Activated T-cell treated with anti-CD3 and anti-CD28 coated beads, Interleukin-2, amount 50 U/mL, for 72 hours (primary cell): ENCODE measurements around the gene CREB3. TPM values are rescaled to one million over a fixed set of nuclear protein-coding genes. Genes with fewer than 3 reads are reported as not detected.

Experiments used
- ATAC-seq, 2 donors: fragments of 150-1000 bp; cut with Tn5 transposase; replicated peaks in 1 of 2; 2 replicates each; pipeline ENCODE4 v1.10.0; 2021; ENCODE audit warnings: moderate library complexity in 2 of 2, mild to moderate bottlenecking in 1 of 2
- DNase-seq, 2 donors: peaks; one replicate each; pipeline ENCODE4 v3.0.0; 2021 to 2022; ENCODE audit warnings: mixed read lengths in 1 of 2
- H3K27ac Mint-ChIP-seq: one replicate; pipeline ENCODE4 v1.8.0; 2022; ENCODE audit warnings: mild to moderate bottlenecking, moderate library complexity, mixed read lengths
- H3K27me3 Mint-ChIP-seq: one replicate; pipeline ENCODE4 v1.8.0; 2022; ENCODE audit warnings: low read depth, mixed read lengths
- H3K36me3 Mint-ChIP-seq, 2 donors: one replicate each; pipeline ENCODE4 v1.8.0; 2022; ENCODE audit warnings: mixed read lengths in 2 of 2, mild to moderate bottlenecking in 1 of 2; ENCODE audit not compliant: insufficient read depth in 2 of 2
- H3K4me1 Mint-ChIP-seq: one replicate; pipeline ENCODE4 v1.8.0; 2022; ENCODE audit warnings: low read depth, mixed read lengths
- H3K4me3 Mint-ChIP-seq, 2 donors: one replicate each; pipeline ENCODE4 v1.8.0; 2022; ENCODE audit warnings: mild to moderate bottlenecking in 2 of 2, mixed read lengths in 2 of 2, moderate library complexity in 2 of 2
- H3K9me3 Mint-ChIP-seq, 2 donors: one replicate each; pipeline ENCODE4 v1.8.0; 2022; ENCODE audit warnings: mixed read lengths in 2 of 2
- total RNA-seq, 2 donors: library from RNA; stranded (reverse); gene quantifications; one replicate each; pipeline ENCODE4 v1.2.3, GENCODE V29; 2022

Gene CREB3
- total RNA-seq, 2 donors from 2014 or later, result 30.7 to 33.1 TPM

GRCh38 chr9:35691334-35691650 lies 41.2 kb upstream of the CREB3 start:
- Mint-ChIP-seq H3K27ac (peak overlapping the region; percentile 67), H3K36me3 (no peaks in the 10 kb centered on the region), H3K4me3 (peak overlapping the region; percentile 81 to 87), H3K9me3 (no peaks in the 10 kb centered on the region), H3K27me3 (no peaks in the 10 kb centered on the region), H3K4me1 (peaks cover 35% of the 10 kb centered on the region)
- ATAC-seq, result peak in 1 of 2 donors; percentile 3
- no peak for DNase-seq

DNA sequence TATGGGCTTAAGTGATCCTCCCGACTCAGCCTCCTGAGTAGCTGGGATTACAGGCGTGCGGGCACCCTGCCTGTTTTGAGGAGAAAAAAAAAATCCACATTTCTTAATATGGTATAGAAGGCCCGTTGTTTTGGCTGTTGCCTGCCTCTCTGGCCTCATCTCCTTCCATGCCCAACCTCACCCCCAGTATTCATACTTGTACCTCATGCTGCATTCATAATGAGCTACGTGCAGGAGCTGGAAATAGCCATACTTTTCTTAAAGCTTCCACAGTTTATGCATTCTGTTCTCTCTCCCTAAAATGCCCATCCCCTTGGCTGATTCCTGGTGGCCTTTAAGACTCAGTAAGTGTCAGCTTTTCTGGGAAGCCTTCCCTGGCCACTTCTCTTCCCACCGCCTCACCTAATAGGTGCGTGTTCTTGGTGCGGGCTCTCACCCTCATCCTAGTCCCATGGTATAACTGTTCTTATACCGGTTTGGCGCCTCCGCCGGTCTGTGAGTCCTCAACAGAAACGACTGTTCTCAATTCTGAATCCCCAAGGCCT lies 40.6 kb upstream of the CREB3 start:
- H3K9me3 Mint-ChIP-seq, result no peaks in the 10 kb centered on the region
- ATAC-seq (no peak), DNase-seq (no peak)
- peaks cover 39% of the 10 kb centered on the region for H3K4me1 Mint-ChIP-seq
- no peaks in the 10 kb centered on the region for H3K27me3 Mint-ChIP-seq
- peak overlapping the region; percentile 24 for H3K27ac Mint-ChIP-seq
- peak overlapping the region; percentile 81 to 87 for H3K4me3 Mint-ChIP-seq
- no peaks in the 10 kb centered on the region for H3K36me3 Mint-ChIP-seq

- Mint-ChIP-seq H3K9me3 (no peaks in the 10 kb centered on the region), H3K27ac (no peak overlapping the region), H3K4me1 (peaks cover 19% of the 10 kb centered on the region), H3K36me3 (peaks cover 4 to 5% of the 10 kb centered on the region in 2 donors), H3K4me3 (no peak overlapping the region), H3K27me3 (no peaks in the 10 kb centered on the region)
- no peak for ATAC-seq
- no peak for DNase-seq
These were observed 36.5 kb upstream of the CREB3 start for GRCh38 chr9:35695943-35696401.

- Mint-ChIP-seq H3K9me3 (no peaks in the 10 kb centered on the region), H3K4me3 (no peak overlapping the region), H3K36me3 (peaks cover 4 to 5% of the 10 kb centered on the region in 2 donors), H3K4me1 (peaks cover 12% of the 10 kb centered on the region), H3K27ac (peak overlapping the region; percentile 9), H3K27me3 (no peaks in the 10 kb centered on the region)
- peak; percentile 59 to 65 for DNase-seq
- ATAC-seq, result peak; percentile 76 to 82
These were observed 35.8 kb upstream of the CREB3 start for GRCh38 chr9:35696520-35697215.

DNA sequence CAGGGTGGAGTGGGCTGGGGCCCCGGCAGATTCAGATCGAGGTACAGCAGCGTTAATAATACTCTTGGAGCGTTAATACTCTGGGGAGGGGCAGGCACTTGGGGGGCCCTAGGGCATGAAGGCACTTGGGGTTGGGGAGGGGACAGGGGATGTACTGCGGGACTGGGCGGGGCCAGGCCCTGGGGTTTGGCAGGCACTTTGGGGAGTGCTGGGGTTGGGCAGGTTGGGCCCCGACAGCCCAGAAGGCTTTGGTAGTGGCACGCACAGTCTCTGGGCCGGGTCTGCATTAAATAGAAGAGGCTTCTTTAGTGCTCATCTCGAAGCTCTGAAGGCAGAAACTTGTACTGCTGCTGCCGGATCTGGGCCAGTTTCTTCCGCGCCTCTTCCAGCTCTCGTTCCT lies 35.0 kb upstream of the CREB3 start:
- no peak for ATAC-seq
- peaks cover 7% of the 10 kb centered on the region for H3K4me1 Mint-ChIP-seq
- no peak for DNase-seq
- no peaks in the 10 kb centered on the region for H3K9me3 Mint-ChIP-seq
- H3K27ac Mint-ChIP-seq, result no peak overlapping the region
- no peak overlapping the region for H3K4me3 Mint-ChIP-seq
- peaks cover 4 to 5% of the 10 kb centered on the region in 2 donors for H3K36me3 Mint-ChIP-seq
- no peaks in the 10 kb centered on the region for H3K27me3 Mint-ChIP-seq

GRCh38 chr9:35698231-35698630 lies 34.2 kb upstream of the CREB3 start:
- Mint-ChIP-seq H3K9me3 (no peaks in the 10 kb centered on the region), H3K4me3 (no peak overlapping the region), H3K4me1 (peaks cover 7% of the 10 kb centered on the region), H3K27ac (no peak overlapping the region), H3K27me3 (no peaks in the 10 kb centered on the region), H3K36me3 (peaks cover 9 to 11% of the 10 kb centered on the region in 2 donors)
- ATAC-seq (no peak), DNase-seq (no peak)

- no peak for ATAC-seq
- H3K36me3 Mint-ChIP-seq, result peaks cover 10 to 11% of the 10 kb centered on the region in 2 donors
- no peak overlapping the region for H3K27ac Mint-ChIP-seq
- no peak for DNase-seq
- peaks cover 7% of the 10 kb centered on the region for H3K4me1 Mint-ChIP-seq
- H3K9me3 Mint-ChIP-seq, result no peaks in the 10 kb centered on the region
- no peak overlapping the region for H3K4me3 Mint-ChIP-seq
- no peaks in the 10 kb centered on the region for H3K27me3 Mint-ChIP-seq
These were observed 32.4 kb upstream of the CREB3 start for GRCh38 chr9:35700031-35700430.

DNA sequence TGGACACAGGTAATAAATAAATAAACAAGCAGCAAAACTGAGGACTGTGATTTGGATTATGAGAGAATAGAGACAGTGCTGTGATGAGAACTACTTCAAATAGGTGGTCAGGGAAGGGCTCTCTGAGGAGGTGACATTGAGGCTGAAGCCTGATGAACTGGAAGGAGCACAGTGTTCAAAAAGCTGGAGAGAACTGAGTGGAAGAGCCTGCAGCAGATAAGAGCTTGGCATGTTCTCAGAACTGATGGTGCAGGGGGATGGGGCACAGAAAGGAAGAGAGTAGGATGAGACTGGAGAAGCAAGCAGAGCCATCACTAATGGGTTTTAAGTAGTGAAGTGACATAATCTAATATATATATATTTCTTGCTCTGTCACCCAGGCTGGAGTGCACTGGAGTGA lies 31.5 kb upstream of the CREB3 start:
- Mint-ChIP-seq H3K27me3 (no peaks in the 10 kb centered on the region), H3K9me3 (no peaks in the 10 kb centered on the region), H3K4me1 (peaks cover 7% of the 10 kb centered on the region), H3K4me3 (no peak overlapping the region), H3K36me3 (peaks cover 11 to 13% of the 10 kb centered on the region in 2 donors), H3K27ac (no peak overlapping the region)
- DNase-seq (no peak), ATAC-seq (no peak)

DNA sequence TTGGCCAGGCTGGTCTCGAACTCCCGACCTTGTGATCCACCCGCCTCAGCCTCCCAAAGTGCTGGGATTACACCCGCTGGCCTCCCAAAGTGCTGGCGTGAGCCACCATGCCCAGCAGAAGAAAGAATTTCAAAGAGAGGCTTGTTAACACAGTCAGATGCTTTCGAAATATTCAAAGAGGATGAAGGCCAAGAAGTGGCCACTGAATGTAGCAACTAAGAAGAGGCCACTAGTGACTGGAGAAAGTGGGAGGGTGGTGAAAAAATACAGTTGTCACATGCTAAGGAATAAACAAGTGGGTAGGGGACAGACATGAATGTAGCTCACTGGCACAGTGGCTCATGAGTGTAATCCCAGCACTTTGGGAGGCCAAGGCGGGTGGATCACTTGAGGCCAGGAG lies 29.8 kb upstream of the CREB3 start:
- Mint-ChIP-seq H3K9me3 (no peaks in the 10 kb centered on the region), H3K27me3 (no peaks in the 10 kb centered on the region), H3K4me3 (no peak overlapping the region), H3K27ac (no peak overlapping the region), H3K4me1 (no peaks in the 10 kb centered on the region), H3K36me3 (peaks cover 16 to 26% of the 10 kb centered on the region in 2 donors)
- ATAC-seq, result no peak
- DNase-seq, result no peak

- Mint-ChIP-seq H3K36me3 (peaks cover 18 to 28% of the 10 kb centered on the region in 2 donors), H3K4me3 (no peak overlapping the region), H3K27ac (no peak overlapping the region), H3K9me3 (no peaks in the 10 kb centered on the region), H3K4me1 (no peaks in the 10 kb centered on the region), H3K27me3 (no peaks in the 10 kb centered on the region)
- DNase-seq (no peak), ATAC-seq (no peak)
These were observed 28.4 kb upstream of the CREB3 start for GRCh38 chr9:35703906-35704672.

DNA sequence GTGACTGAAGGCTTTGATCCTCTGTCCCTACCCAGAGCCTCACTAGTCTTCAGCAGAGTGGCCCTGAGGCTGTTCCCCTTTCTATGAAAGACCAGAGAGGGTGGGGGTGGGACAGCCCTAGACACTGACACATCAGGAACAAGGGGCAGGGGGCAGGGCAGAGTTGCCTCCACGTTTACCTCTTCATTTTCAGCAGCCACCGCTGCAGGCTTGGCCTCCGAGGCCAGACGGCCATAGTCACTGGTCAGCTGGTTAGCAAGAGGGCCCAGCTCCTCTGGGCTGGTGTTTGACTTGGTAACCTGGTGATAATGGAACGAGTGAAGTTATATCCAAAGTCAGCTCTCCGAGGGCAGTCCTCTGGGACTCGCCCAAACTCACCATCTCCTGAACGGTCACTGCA lies 27.1 kb upstream of the CREB3 start:
- ATAC-seq (no peak), DNase-seq (no peak)
- H3K36me3 Mint-ChIP-seq, result peaks cover 18 to 28% of the 10 kb centered on the region in 2 donors
- no peaks in the 10 kb centered on the region for H3K9me3 Mint-ChIP-seq
- H3K27ac Mint-ChIP-seq, result no peak overlapping the region
- H3K4me1 Mint-ChIP-seq, result no peaks in the 10 kb centered on the region
- H3K4me3 Mint-ChIP-seq, result no peak overlapping the region
- no peaks in the 10 kb centered on the region for H3K27me3 Mint-ChIP-seq

DNA sequence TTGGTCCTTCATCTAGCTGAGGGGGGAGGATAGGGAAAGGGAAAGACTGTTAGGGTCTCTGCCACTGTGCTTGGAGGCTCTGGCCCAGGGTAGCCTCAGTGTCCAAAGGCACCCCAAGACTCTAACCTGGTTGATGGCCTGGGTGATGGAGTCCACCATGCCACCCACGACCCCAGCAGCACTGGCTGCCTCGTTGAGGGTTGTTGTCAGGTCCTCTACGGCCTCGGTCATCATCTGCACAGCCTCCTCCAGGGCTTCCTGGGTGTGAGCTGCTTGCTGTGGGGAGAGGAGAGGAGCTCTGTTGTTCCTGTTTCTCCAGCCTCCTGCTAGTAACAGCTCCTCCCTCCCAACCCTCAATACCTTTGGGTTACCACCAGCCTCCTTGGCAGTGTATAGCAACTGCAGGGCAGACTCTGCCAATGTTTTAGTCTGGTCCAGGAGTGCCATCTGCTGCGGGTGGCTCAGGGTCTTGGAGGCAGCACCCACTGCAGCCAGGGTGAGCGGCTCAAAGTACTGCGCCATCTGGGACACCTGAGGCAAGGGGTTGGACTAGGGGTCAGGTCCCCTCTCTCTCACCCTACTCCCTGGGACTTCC lies 26.5 kb upstream of the CREB3 start:
- no peak for DNase-seq
- Mint-ChIP-seq H3K4me1 (no peaks in the 10 kb centered on the region), H3K27me3 (no peaks in the 10 kb centered on the region), H3K27ac (no peak overlapping the region), H3K9me3 (no peaks in the 10 kb centered on the region), H3K36me3 (peaks cover 20 to 30% of the 10 kb centered on the region in 2 donors), H3K4me3 (no peak overlapping the region)
- ATAC-seq, result no peak

GRCh38 chr9:35706951-35707350 lies 25.5 kb upstream of the CREB3 start:
- no peak overlapping the region for H3K4me3 Mint-ChIP-seq
- no peak overlapping the region for H3K27ac Mint-ChIP-seq
- peaks cover 22 to 36% of the 10 kb centered on the region in 2 donors for H3K36me3 Mint-ChIP-seq

More at GRCh38 chr9:35706951-35707350, 25.5 kb upstream of the CREB3 start:
- no peaks in the 10 kb centered on the region for H3K27me3 Mint-ChIP-seq
- H3K4me1 Mint-ChIP-seq, result peaks cover 5% of the 10 kb centered on the region
- DNase-seq, result no peak
- no peak for ATAC-seq
- H3K9me3 Mint-ChIP-seq, result no peaks in the 10 kb centered on the region
